HCT116 (cell line): Measurements from ENCODE around the gene LYRM4. TPM values are rescaled to one million over a fixed set of nuclear protein-coding genes. Genes with fewer than 3 reads are reported as not detected.

Experiments used
- ATAC-seq: fragments of 200-7000 bp; cut with Tn5 transposase; 2 replicates; pipeline ENCODE4 v1.9.1; 2020; ENCODE audit warnings: mild to moderate bottlenecking, moderate library complexity
- BruUV-seq: library from RNA; stranded (reverse); fragments of 400-500 nt; replicated peaks from 2 replicates; lab custom pipeline; 2021; lab: Mats Ljungman, UMichigan
- CTCF ChIA-PET: fragments of 300-600 bp; sonication (Branson Sonifier 250); formaldehyde crosslinking; loops from one replicate; lab custom pipeline; 2021; ENCODE audit warnings: antibody characterized with exemption; lab: Charles Lee
- POLR2A ChIA-PET: fragments of 300-600, 350-600 bp; sonication (Branson Sonifier 250); formaldehyde crosslinking; loops from one replicate; lab custom pipeline; 2021; ENCODE audit warnings: antibody characterized with exemption; lab: Charles Lee
- RAD21 ChIA-PET, 2 experiments: fragments of 300-600 bp; sonication (Branson Sonifier 250); formaldehyde crosslinking; loops; one replicate each; lab custom pipeline; 2023; ENCODE audit warnings: low total read pairs in 2 of 2; ENCODE audit not compliant: uncharacterized antibody in 2 of 2, unreplicated experiment in 2 of 2, low non-redundant PET in 1 of 2; lab: Charles Lee
- DNase-seq: peaks from one replicate; pipeline ENCODE4 v3.0.0-alpha.2; 2010; ENCODE audit warnings: low read depth, low spot score
- H2AFZ ChIP-seq: fragments of 200-600 bp; shearing (Covaris generic), sonication (generic); 2 replicates; pipeline ENCODE4 v1.6.1; 2017; ENCODE audit warnings: low read depth, mixed run types, mixed read lengths, antibody characterized with exemption, low read length; ENCODE audit not compliant: poor library complexity, severe bottlenecking
- H3K27ac ChIP-seq: 2 replicates; pipeline ENCODE4 v1.5.1; 2012; ENCODE audit warnings: low read depth, low read length
- H3K27me3 ChIP-seq: fragments of 200-600 bp; sonication (generic); 2 replicates; pipeline ENCODE4 v1.6.1; 2016; ENCODE audit warnings: mixed run types, low read length, mixed read lengths; ENCODE audit not compliant: insufficient read depth
- H3K36me3 ChIP-seq, 2 experiments: fragments of 200-500 bp in 1 of 2; fragments of 200-600 bp in 1 of 2; sonication (Bioruptor generic) in 1 of 2; sonication (generic) in 1 of 2; 2 replicates each; pipeline versions ENCODE4 v1.5.1 to v1.6.1; 2014 to 2016; ENCODE audit warnings: low read length in 2 of 2, inconsistent platforms in 1 of 2, mixed read lengths in 1 of 2, mixed run types in 1 of 2; ENCODE audit not compliant: insufficient read depth in 2 of 2, control insufficient read depth in 1 of 2
- H3K4me1 ChIP-seq, 2 experiments: fragments of 200-600 bp in 1 of 2; sonication (generic) in 1 of 2; 2 replicates each; pipeline versions ENCODE4 v1.5.1 to v1.6.1; 2012 to 2017; ENCODE audit warnings: low read length in 2 of 2, inconsistent platforms in 1 of 2, mild to moderate bottlenecking in 1 of 2, mixed read lengths in 1 of 2, mixed run types in 1 of 2, moderate library complexity in 1 of 2; ENCODE audit not compliant: insufficient read depth in 2 of 2, control insufficient read depth in 1 of 2
- H3K4me2 ChIP-seq: fragments of 200-600 bp; sonication (generic); 2 replicates; pipeline ENCODE4 v1.6.1; 2017; ENCODE audit warnings: mixed run types, low read length, mixed read lengths
- H3K4me3 ChIP-seq, 2 experiments: fragments of 200-600 bp in 1 of 2; sonication (generic) in 1 of 2; replicated peaks in 1 of 2; 2 replicates each; pipeline ENCODE4 v1.5.1; 2011 to 2016; ENCODE audit warnings: low read length in 2 of 2, control low read depth in 1 of 2, low read depth in 1 of 2, mild to moderate bottlenecking in 1 of 2, mixed read lengths in 1 of 2, mixed run types in 1 of 2
- H3K79me2 ChIP-seq: fragments of 200-600 bp; sonication (generic); 2 replicates; pipeline ENCODE4 v1.6.1; 2017; ENCODE audit warnings: mild to moderate bottlenecking, mixed run types, low read length, moderate library complexity, mixed read lengths; ENCODE audit not compliant: insufficient read depth
- H3K9ac ChIP-seq: fragments of 200-600 bp; sonication (generic); 2 replicates; pipeline ENCODE4 v1.6.1; 2016; ENCODE audit warnings: low read length, mixed read lengths
- H3K9me2 ChIP-seq: fragments of 200-600 bp; sonication (generic), shearing (Covaris generic); 2 replicates; pipeline ENCODE4 v1.6.1; 2017; ENCODE audit warnings: mixed run types, mild to moderate bottlenecking, moderate library complexity; ENCODE audit not compliant: insufficient read depth
- H3K9me3 ChIP-seq, 2 experiments: fragments of 200-500 bp in 1 of 2; fragments of 200-600 bp in 1 of 2; sonication (Bioruptor generic) in 1 of 2; sonication (generic) in 1 of 2; 2 replicates each; pipeline ENCODE4 v1.6.1; 2014 to 2017; ENCODE audit warnings: low read length in 2 of 2, mixed read lengths in 2 of 2, inconsistent platforms in 1 of 2, low read depth in 1 of 2, mild to moderate bottlenecking in 1 of 2, mixed run types in 1 of 2, moderate library complexity in 1 of 2; ENCODE audit not compliant: control insufficient read depth in 1 of 2, insufficient read depth in 1 of 2
- H4K20me1 ChIP-seq: fragments of 200-600 bp; sonication (generic), shearing (Covaris generic); 2 replicates; pipeline ENCODE4 v1.6.1; 2017; ENCODE audit warnings: mixed run types, mild to moderate bottlenecking, moderate library complexity; ENCODE audit not compliant: insufficient read depth
- ATF3 ChIP-seq: IDR thresholded peaks from 2 replicates; pipeline ENCODE4 v1.6.1; 2012
- CBX3 ChIP-seq: IDR thresholded peaks from 2 replicates; pipeline ENCODE4 v1.6.1; 2012; ENCODE audit warnings: low read depth
- CEBPB ChIP-seq: IDR thresholded peaks from 2 replicates; pipeline ENCODE4 v1.6.1; 2012; ENCODE audit warnings: low read depth
- EGR1 ChIP-seq: IDR thresholded peaks from 2 replicates; pipeline ENCODE4 v1.6.1; 2012; ENCODE audit warnings: low read depth
- EZH2 ChIP-seq: fragments of 200-600 bp; sonication (generic); IDR thresholded peaks from 2 replicates; pipeline ENCODE4 v1.6.1; 2017; ENCODE audit warnings: antibody characterized with exemption, mixed run types
- EZH2phosphoT487 ChIP-seq: fragments of 200-600 bp; IDR thresholded peaks from 2 replicates; pipeline ENCODE4 v1.6.1; 2018; ENCODE audit warnings: antibody characterized with exemption, borderline replicate concordance
- JUND ChIP-seq: IDR thresholded peaks from 2 replicates; pipeline ENCODE4 v1.6.1; 2012
- POLR2A ChIP-seq: IDR thresholded peaks from 2 replicates; pipeline ENCODE4 v1.7.0; 2011; ENCODE audit warnings: borderline replicate concordance; ENCODE audit not compliant: insufficient read depth, insufficient read length; ENCODE audit errors: extremely low read depth
- POLR2AphosphoS5 ChIP-seq: IDR thresholded peaks from 2 replicates; pipeline ENCODE4 v1.6.1; 2011; ENCODE audit warnings: mild to moderate bottlenecking, low read depth, low read length, moderate library complexity
- RAD21 ChIP-seq: IDR thresholded peaks from 2 replicates; pipeline ENCODE4 v1.6.1; 2012; ENCODE audit warnings: low read depth, mild to moderate bottlenecking
- REST ChIP-seq: IDR thresholded peaks from 2 replicates; pipeline ENCODE4 v1.6.1; 2012; ENCODE audit warnings: low read depth
- SIN3A ChIP-seq: IDR thresholded peaks from 2 replicates; pipeline ENCODE4 v1.6.1; 2012; ENCODE audit warnings: low read depth
- SRF ChIP-seq: IDR thresholded peaks from 2 replicates; pipeline ENCODE4 v1.6.1; 2012; ENCODE audit warnings: low read depth
- YY1 ChIP-seq: IDR thresholded peaks from 2 replicates; pipeline ENCODE4 v1.6.1; 2011; ENCODE audit warnings: low read length, low read depth, moderate library complexity, mild to moderate bottlenecking; ENCODE audit not compliant: insufficient replicate concordance; ENCODE audit errors: extremely low read depth
- ZFX ChIP-seq: fragments of 450-650 bp; IDR thresholded peaks from 2 replicates; pipeline ENCODE4 v1.6.1; 2017
- ZNF274 ChIP-seq: fragments of 200-500 bp; sonication (Bioruptor generic); IDR thresholded peaks from 2 replicates; pipeline ENCODE4 v1.6.1; 2014; ENCODE audit warnings: mild to moderate bottlenecking, low read depth, low read length, inconsistent platforms
- intact Hi-C: fragments of 100-400 bp; cut with micrococcal nuclease; formaldehyde crosslinking; loops from 2 replicates; pipeline ENCODE4 v1.10.0; 2022
- total RNA-seq: library from RNA; stranded (reverse); gene quantifications from one replicate; pipeline ENCODE4 v1.2.1, GENCODE V29; 2021; ENCODE audit not compliant: unreplicated experiment
- TF ChIP-seq, protein P1 (sequence below): IDR thresholded peaks from 2 replicates; pipeline ENCODE4 v1.6.1; 2011; ENCODE audit warnings: mild to moderate bottlenecking, low read length, moderate library complexity; ENCODE audit not compliant: insufficient replicate concordance; ENCODE audit errors: extremely low read depth
- TF ChIP-seq, protein P2 (sequence below): IDR thresholded peaks from 2 replicates; pipeline ENCODE4 v1.6.1; 2012

The LYRM4 gene
- total RNA-seq, 1 experiment from 2014 or later: 30.1 TPM

DNA sequence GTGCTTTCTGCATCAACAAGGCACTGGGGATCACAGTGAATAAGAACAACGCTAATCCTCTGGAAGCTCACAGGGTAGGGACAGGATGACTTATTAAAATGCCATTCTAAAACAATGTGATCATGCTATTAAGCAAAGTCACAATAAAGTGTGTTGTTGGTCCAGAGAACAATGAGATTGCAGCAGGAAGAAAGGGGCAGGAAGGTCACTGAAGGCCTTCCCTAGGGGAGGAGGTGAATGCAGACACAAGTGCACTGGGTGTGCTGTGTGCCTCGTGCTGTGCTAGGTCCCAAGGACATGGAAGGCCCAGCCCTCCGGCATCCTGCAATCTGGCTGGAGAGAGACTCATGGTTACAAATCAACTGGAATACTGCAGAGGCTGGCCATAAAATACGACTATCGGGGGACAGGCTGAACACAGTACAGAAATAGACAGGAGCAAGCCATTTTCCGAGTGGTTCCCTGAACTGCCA, 55.7 kb downstream of the LYRM4 start:
- no peaks in the 10 kb centered on the region for H3K4me1 ChIP-seq
- peaks cover 14% of the 10 kb centered on the region; the same call in 1 of the 2 replicates for H3K79me2 ChIP-seq
- no peaks in the 10 kb centered on the region for H3K9me3 ChIP-seq
- H3K4me3 ChIP-seq: no peak overlapping the region
- DNase-seq (no peak), ATAC-seq (no peak)
- H3K4me2 ChIP-seq: no peak overlapping the region
- intact Hi-C loops: no loop called here
- RAD21 ChIA-PET: no interaction called here
- no peaks in the 10 kb centered on the region for H3K27me3 ChIP-seq
- no peak overlapping the region for H3K9ac ChIP-seq
- no TSS peak for BruUV-seq
- POLR2A ChIA-PET: no interaction called here
- H3K9me2 ChIP-seq: no peaks in the 10 kb centered on the region
- H4K20me1 ChIP-seq: no peaks in the 10 kb centered on the region
- H3K36me3 ChIP-seq: no peaks in the 10 kb centered on the region
- H2AFZ ChIP-seq: no peak overlapping the region
- CTCF ChIA-PET: interaction anchor here (0.8 kb wide), 1 partner anchor 10 kb away, joined by 3 read pairs; no protein-coding TSS in a partner anchor
- no peak overlapping the region for H3K27ac ChIP-seq
- no peak for TF ChIP-seq YY1
- TF ChIP-seq, protein P1, sequence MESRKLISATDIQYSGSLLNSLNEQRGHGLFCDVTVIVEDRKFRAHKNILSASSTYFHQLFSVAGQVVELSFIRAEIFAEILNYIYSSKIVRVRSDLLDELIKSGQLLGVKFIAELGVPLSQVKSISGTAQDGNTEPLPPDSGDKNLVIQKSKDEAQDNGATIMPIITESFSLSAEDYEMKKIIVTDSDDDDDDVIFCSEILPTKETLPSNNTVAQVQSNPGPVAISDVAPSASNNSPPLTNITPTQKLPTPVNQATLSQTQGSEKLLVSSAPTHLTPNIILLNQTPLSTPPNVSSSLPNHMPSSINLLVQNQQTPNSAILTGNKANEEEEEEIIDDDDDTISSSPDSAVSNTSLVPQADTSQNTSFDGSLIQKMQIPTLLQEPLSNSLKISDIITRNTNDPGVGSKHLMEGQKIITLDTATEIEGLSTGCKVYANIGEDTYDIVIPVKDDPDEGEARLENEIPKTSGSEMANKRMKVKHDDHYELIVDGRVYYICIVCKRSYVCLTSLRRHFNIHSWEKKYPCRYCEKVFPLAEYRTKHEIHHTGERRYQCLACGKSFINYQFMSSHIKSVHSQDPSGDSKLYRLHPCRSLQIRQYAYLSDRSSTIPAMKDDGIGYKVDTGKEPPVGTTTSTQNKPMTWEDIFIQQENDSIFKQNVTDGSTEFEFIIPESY: no peak
- no peak for TF ChIP-seq SRF
- TF ChIP-seq EGR1: no peak
- TF ChIP-seq POLR2AphosphoS5: no peak
- no peak for TF ChIP-seq ZNF274
- TF ChIP-seq POLR2A: no peak
- no peak for TF ChIP-seq CEBPB
- no peak for TF ChIP-seq REST
- no peak for TF ChIP-seq EZH2
- TF ChIP-seq SIN3A: no peak
- TF ChIP-seq JUND: no peak
- TF ChIP-seq CBX3: no peak
- TF ChIP-seq, protein P2, sequence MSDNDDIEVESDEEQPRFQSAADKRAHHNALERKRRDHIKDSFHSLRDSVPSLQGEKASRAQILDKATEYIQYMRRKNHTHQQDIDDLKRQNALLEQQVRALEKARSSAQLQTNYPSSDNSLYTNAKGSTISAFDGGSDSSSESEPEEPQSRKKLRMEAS: no peak
- no peak for TF ChIP-seq ZFX
- no peak for TF ChIP-seq RAD21
- TF ChIP-seq EZH2phosphoT487: no peak
- no peak for TF ChIP-seq ATF3
- TF ChIP-seq, all 23 proteins: peak for 0
